ENCODE results near the gene SIX3.

GRCh38 chr2:44951124-44951523 lies 9.6 kb downstream of the SIX3 start:
- TF ChIP-seq GATA2 (IDR thresholded peaks at IDR 0.05; ENCODE audit: low read depth, low read length) (no peak), GATA3 (IDR thresholded peaks at IDR 0.05; ENCODE audit: low read depth, low read length) (no peak)
